ENCODE data around the gene CD247.
A peak's percentile ranks its signal among the peaks of the same experiment; 100 is the strongest.

The CD247 gene

GRCh38 chr1:167456926-167457325 is 61.4 kb downstream of the CD247 start:
- Mint-ChIP-seq H3K9me3 (no peaks in the 10 kb centered on the region), H3K4me3 (no peak overlapping the region), H3K27me3 (no peaks in the 10 kb centered on the region), H3K27ac (peak overlapping the region; percentile 95), H3K36me3 (ENCODE audit: low read depth) (peaks cover 63% of the 10 kb centered on the region), H3K4me1 (ENCODE audit: low read depth) (peaks cover 73% of the 10 kb centered on the region)
- DNase-seq = peak; percentile 33

- DNase-seq = peak; percentile 46
- Mint-ChIP-seq H3K4me1 (ENCODE audit: low read depth) (peaks cover 73% of the 10 kb centered on the region), H3K36me3 (ENCODE audit: low read depth) (peaks cover 62% of the 10 kb centered on the region), H3K4me3 (peak overlapping the region; percentile 79), H3K27ac (peak overlapping the region; percentile 95), H3K27me3 (no peaks in the 10 kb centered on the region), H3K9me3 (no peaks in the 10 kb centered on the region)
Measured at GRCh38 chr1:167456524-167456923, 61.8 kb downstream of the CD247 start.

GRCh38 chr1:167455786-167456446 is 62.4 kb downstream of the CD247 start:
- H3K27ac Mint-ChIP-seq = peak overlapping the region; percentile 95
- H3K36me3 Mint-ChIP-seq (ENCODE audit: low read depth) = peaks cover 59% of the 10 kb centered on the region
- DNase-seq = no peak
- H3K9me3 Mint-ChIP-seq = no peaks in the 10 kb centered on the region
- peak overlapping the region; percentile 79 for H3K4me3 Mint-ChIP-seq
- peaks cover 73% of the 10 kb centered on the region for H3K4me1 Mint-ChIP-seq (ENCODE audit: low read depth)
- no peaks in the 10 kb centered on the region for H3K27me3 Mint-ChIP-seq

GRCh38 chr1:167454894-167455785 is 63.2 kb downstream of the CD247 start:
- H3K9me3 Mint-ChIP-seq = no peaks in the 10 kb centered on the region
- no peaks in the 10 kb centered on the region for H3K27me3 Mint-ChIP-seq
- peaks cover 74% of the 10 kb centered on the region for H3K4me1 Mint-ChIP-seq (ENCODE audit: low read depth)
- DNase-seq = peak; percentile 82
- peak overlapping the region; percentile 79 for H3K4me3 Mint-ChIP-seq
- H3K27ac Mint-ChIP-seq = peak overlapping the region; percentile 89
- peaks cover 58% of the 10 kb centered on the region for H3K36me3 Mint-ChIP-seq (ENCODE audit: low read depth)

GRCh38 chr1:167454304-167454893 is 63.9 kb downstream of the CD247 start:
- Mint-ChIP-seq H3K36me3 (ENCODE audit: low read depth) (peaks cover 50% of the 10 kb centered on the region), H3K4me3 (peak overlapping the region; percentile 79), H3K27me3 (no peaks in the 10 kb centered on the region), H3K4me1 (ENCODE audit: low read depth) (peaks cover 71% of the 10 kb centered on the region), H3K9me3 (no peaks in the 10 kb centered on the region), H3K27ac (peak overlapping the region; percentile 89)
- DNase-seq = peak; percentile 42

GRCh38 chr1:167453123-167453522 is 65.2 kb downstream of the CD247 start:
- peak overlapping the region; percentile 63 for H3K4me3 Mint-ChIP-seq
- peak overlapping the region; percentile 86 for H3K27ac Mint-ChIP-seq
- peaks cover 78% of the 10 kb centered on the region for H3K4me1 Mint-ChIP-seq (ENCODE audit: low read depth)
- peak; percentile 31 for DNase-seq
- no peaks in the 10 kb centered on the region for H3K9me3 Mint-ChIP-seq
- H3K27me3 Mint-ChIP-seq = no peaks in the 10 kb centered on the region
- H3K36me3 Mint-ChIP-seq (ENCODE audit: low read depth) = peaks cover 42% of the 10 kb centered on the region

- Mint-ChIP-seq H3K9me3 (no peaks in the 10 kb centered on the region), H3K4me1 (ENCODE audit: low read depth) (peaks cover 78% of the 10 kb centered on the region), H3K36me3 (ENCODE audit: low read depth) (peaks cover 35% of the 10 kb centered on the region), H3K27me3 (no peaks in the 10 kb centered on the region), H3K4me3 (peak overlapping the region; percentile 33), H3K27ac (peak overlapping the region; percentile 94)
- peak; percentile 37 for DNase-seq
Measured at GRCh38 chr1:167452483-167452882, 65.8 kb downstream of the CD247 start.

GRCh38 chr1:167450843-167451242 is 67.5 kb downstream of the CD247 start:
- Mint-ChIP-seq H3K27ac (peak overlapping the region; percentile 94), H3K9me3 (no peaks in the 10 kb centered on the region), H3K4me1 (ENCODE audit: low read depth) (peaks cover 78% of the 10 kb centered on the region), H3K27me3 (no peaks in the 10 kb centered on the region), H3K36me3 (ENCODE audit: low read depth) (peaks cover 46% of the 10 kb centered on the region), H3K4me3 (peak overlapping the region; percentile 72)
- peak; percentile 52 for DNase-seq

GRCh38 chr1:167447521-167448136 is 70.7 kb downstream of the CD247 start:
- peak overlapping the region; percentile 68 for H3K4me3 Mint-ChIP-seq
- peaks cover 92% of the 10 kb centered on the region for H3K4me1 Mint-ChIP-seq (ENCODE audit: low read depth)
- H3K27me3 Mint-ChIP-seq = no peaks in the 10 kb centered on the region
- peak overlapping the region; percentile 97 for H3K27ac Mint-ChIP-seq
- peak; percentile 76 for DNase-seq
- H3K9me3 Mint-ChIP-seq = no peaks in the 10 kb centered on the region
- H3K36me3 Mint-ChIP-seq (ENCODE audit: low read depth) = peaks cover 65% of the 10 kb centered on the region

- Mint-ChIP-seq H3K27me3 (no peaks in the 10 kb centered on the region), H3K27ac (peak overlapping the region; percentile 97), H3K36me3 (ENCODE audit: low read depth) (peaks cover 64% of the 10 kb centered on the region), H3K4me3 (peak overlapping the region; percentile 68), H3K9me3 (no peaks in the 10 kb centered on the region), H3K4me1 (ENCODE audit: low read depth) (peaks cover 92% of the 10 kb centered on the region)
- no peak for DNase-seq
Measured at GRCh38 chr1:167446966-167447365, 71.4 kb downstream of the CD247 start.

- no peak overlapping the region for H3K4me3 Mint-ChIP-seq
- DNase-seq = no peak
- peaks cover 82% of the 10 kb centered on the region for H3K36me3 Mint-ChIP-seq (ENCODE audit: low read depth)
- H3K27me3 Mint-ChIP-seq = no peaks in the 10 kb centered on the region
- peak overlapping the region; percentile 97 for H3K27ac Mint-ChIP-seq
- H3K4me1 Mint-ChIP-seq (ENCODE audit: low read depth) = peaks cover 90% of the 10 kb centered on the region
- H3K9me3 Mint-ChIP-seq = no peaks in the 10 kb centered on the region
Measured at GRCh38 chr1:167443757-167444156, 74.6 kb downstream of the CD247 start.

- Mint-ChIP-seq H3K4me3 (no peak overlapping the region), H3K36me3 (ENCODE audit: low read depth) (peaks cover 88% of the 10 kb centered on the region), H3K9me3 (no peaks in the 10 kb centered on the region), H3K4me1 (ENCODE audit: low read depth) (peaks cover 90% of the 10 kb centered on the region), H3K27ac (peak overlapping the region; percentile 97), H3K27me3 (no peaks in the 10 kb centered on the region)
- DNase-seq = peak; percentile 29
Measured at GRCh38 chr1:167442854-167443565, 75.3 kb downstream of the CD247 start.

- Mint-ChIP-seq H3K4me3 (no peak overlapping the region), H3K4me1 (ENCODE audit: low read depth) (peaks cover 87% of the 10 kb centered on the region), H3K27me3 (no peaks in the 10 kb centered on the region), H3K27ac (peak overlapping the region; percentile 97), H3K36me3 (ENCODE audit: low read depth) (peaks cover 92% of the 10 kb centered on the region), H3K9me3 (no peaks in the 10 kb centered on the region)
- peak; percentile 90 for DNase-seq
Measured at GRCh38 chr1:167442142-167442848, 76.0 kb downstream of the CD247 start.

Data from activated T-cell treated with anti-CD3 and anti-CD28 coated beads, Interleukin-2, amount 50 U/mL, for 24 hours (primary cell).